ENCODE results near the gene IPO11.
A peak's percentile ranks its signal among the peaks of the same experiment; 100 is the strongest.

The IPO11 gene

DNA sequence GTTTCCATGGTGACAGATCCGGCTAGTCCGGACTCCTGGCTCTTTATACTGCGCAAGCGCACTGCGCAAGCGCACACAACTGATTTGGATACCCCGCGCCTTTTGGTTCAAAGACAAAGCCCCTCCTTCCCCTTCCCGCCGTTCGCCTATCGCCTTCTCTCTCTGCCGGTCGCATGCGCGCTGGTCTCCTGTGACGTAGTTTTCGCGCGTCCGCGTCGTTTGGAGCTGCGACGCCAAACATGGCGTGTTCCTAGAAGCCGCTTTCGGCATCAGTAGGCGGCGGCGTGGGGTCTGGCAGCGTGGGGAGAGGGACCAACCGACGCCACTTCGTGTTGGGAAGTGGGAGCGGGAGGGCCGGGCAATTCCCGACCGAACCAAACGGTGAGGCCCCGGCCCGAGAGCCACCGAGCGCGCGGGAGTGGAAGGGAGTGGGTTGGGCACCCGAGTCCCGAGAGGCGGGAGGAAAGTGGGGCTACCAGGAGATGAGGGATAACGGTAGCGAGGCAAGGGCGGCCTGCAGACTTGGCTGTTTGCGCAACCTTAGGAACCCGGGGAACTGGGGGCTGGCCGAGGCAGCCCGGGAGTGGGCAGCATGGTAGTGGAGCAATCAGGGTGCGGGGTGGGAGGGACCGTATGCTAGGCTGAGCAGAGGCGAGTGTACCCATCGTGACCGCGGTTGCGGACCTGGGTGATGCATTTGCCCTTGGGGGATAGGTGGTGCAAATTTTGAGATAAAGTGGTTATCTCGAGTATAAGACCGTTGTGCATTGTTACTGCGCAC, at the start of gene IPO11:
Gene IPO11 (plus strand): TSS at position 215 of the 781 bp plus-strand sequence. CDS start 24,517 bp downstream, outside the sequence.
- DNase-seq: peak; percentile 90

DNA sequence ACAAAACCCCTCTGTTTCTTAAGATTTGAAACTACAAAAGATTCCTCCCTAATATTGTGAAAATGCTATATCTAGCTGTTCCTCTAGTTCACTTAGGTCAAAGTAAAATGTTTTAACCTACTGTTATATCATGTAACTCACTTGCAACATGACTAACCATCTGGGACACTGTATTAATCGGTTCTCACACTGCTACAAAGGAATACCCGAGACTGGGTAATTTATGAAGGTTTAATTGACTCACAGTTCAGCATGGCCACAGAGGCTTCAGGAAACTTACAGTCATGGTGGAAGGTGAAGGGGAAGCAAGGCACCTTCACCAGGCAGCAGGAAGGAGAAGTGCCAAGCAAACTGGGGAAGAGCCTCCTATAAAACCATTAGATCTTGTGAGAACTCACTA, 43.5 kb upstream of the IPO11 start:
- no peak for DNase-seq

DNA sequence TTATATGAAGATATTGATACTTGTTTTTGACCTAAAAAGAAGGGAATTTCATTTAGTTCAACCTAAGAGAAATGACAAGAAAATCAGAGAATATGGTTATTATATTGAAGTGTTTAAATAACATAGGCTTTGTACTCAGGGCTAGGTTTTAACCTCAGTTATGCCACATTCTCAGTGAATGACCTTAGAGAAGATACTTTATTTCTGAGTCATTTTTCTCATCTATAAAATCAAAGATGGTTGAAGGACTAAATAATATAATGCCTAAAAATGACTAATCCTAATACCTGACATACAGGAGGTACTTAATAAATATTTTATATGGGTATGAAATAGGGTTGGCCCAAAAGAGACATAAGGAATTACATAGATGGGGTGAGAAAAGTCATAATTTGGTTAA, 41.2 kb upstream of the IPO11 start:
- DNase-seq: no peak

DNA sequence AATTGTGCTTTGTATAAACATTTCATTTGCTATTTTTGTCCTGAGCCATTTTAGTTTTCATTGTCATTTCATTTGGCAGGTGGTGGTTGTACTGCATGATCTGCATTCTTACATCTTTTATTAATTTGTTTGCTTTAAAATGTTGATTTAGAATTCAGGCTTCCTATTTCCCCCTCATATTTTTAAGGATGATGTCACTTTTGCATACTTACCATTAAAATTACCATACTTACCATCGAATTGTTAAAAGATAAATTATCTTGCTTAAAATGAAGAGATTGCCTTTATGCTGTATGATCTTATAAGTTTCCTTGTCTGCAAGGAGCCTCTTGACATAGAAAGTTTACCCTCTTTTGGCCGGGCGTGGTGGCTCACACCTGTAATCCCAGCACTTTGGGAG, 40.0 kb upstream of the IPO11 start:
- no peak for DNase-seq

DNA sequence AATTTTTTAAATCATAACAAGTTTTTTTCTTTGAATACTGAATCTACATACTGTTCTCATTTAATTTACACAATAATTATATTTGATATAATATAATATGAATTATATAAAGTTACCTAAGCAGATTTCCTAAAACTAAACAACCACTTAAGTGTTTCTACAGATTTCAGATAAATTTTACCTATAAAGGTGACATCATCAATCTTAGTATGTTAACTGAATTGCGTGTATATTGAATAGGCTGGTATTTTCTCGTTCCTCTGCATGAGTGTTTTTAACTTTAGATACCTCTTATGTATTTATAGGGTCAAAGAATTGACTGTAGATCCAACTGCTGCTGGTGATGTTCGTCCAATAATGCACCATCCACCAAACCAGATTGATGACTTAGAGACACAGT, 39.2 kb upstream of the IPO11 start:
- DNase-seq: no peak

DNA sequence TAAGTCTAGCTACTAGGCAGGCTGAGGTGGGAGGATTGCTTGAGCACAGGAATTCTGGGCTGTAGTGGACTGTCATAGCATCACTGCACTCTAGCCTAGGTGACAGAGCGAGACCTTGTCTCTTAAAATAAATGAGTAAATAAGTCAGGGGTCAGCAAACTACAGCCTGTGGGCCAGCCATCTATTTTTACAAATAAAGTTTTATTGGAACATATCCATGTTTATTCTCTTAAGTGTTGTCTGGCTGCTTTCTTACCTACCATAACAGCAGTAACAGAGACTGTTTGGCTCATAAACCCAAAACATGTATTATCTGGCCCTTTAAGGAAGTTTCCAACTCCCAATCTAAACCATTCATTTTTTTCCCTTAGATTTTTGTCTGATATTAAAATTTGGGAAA, 38.5 kb upstream of the IPO11 start:
- no peak for DNase-seq

DNA sequence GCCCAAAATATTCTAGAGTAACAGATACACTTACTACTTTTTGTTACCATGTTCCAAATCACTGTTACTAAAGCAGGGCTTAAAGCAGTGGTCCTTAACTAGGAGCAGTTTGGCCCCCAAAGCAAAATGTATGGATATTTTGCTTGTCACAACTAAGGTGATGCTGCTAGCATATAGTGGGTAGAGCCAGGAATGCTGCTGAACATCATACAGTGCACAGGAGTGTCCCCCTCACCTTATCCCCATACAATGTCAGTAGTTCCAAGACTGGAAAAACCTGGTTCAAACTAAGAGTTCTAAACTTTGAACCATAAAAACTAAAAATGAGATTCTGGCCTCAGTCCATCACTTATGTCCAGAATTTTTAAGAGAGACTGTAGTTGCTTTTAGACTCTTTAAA, 36.9 kb upstream of the IPO11 start:
- DNase-seq: no peak

DNA sequence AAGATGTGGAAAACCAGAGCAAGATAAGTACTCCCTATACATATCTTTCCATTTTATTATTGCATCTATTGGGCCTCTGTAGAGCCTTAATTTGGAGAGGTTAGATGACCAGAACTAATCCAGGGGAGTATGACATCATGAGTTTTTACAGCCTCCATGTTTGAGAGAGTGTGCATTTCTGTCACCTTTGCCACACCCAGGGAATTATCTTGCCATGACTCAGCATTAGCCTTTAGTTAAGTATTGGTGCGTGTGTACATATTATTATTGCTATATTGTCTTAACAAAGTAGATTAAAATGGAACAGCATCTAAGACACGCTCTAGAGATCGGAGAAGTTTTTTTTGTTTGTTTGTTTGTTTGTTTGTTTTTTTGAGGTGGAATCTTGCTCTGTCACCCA, 36.5 kb upstream of the IPO11 start:
- DNase-seq: no peak

DNA sequence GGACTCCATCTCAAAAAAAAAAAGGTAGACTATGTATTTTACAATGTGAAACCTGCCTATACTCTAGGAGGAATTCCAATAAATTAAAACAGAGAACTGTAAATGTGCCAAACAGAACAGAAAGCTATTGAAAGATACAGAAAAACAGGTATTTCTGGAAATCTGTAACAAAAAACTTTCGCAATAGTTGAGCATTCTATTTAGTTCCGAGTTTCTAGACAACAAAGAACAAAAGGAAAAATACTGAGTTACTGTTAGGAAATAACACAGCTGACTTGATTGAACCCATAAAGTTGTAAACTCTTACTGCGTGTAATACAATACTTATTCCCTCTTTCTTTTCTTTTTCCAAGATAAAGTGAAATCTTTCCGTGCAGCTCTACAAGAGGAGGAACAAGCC, 27.4 kb upstream of the IPO11 start:
- no peak for DNase-seq

DNA sequence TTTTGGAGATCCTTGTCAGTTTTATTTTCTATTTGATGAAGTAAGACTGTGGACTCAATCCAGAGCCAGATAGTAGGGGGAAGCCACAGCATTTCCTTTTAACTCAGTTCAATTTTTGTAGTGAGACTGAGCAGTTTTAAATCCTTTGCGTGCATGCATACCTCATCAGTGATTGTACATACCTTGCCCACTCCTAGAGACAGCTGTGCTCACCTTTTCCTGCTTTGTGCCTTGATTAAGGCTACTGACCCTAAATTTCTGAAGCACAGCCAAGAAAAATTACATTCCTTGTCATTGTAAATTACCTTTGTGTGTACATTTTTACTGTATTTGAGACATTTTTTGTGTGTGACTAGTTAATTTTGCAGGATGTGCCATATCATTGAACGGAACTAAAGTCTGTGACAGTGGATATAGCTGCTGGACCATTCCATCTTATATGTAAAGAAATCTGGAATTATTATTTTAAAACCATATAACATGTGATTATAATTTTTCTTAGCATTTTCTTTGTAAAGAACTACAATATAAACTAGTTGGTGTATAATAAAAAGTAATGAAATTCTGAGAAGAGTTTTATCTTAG, 26.7 kb upstream of the IPO11 start:
- DNase-seq: no peak

DNA sequence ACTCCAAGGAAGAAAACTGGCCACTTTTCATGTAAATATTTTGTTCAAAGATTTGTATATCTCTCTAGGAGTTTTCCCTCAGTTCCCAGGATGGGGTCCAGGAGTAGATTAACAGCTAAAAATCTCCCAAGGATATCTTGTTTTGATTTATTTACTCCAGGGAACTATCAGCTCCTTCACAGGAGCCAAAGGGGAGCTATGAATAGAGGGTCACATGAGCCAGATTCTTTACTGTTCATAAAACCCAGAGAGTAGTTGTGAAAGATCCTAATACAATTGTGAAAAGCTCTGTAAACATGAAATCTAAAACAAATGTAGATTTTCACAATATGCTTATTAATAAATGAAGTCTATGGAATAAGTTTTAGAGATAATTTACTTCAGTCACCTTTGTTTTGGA, 25.7 kb upstream of the IPO11 start:
- no peak for DNase-seq

DNA sequence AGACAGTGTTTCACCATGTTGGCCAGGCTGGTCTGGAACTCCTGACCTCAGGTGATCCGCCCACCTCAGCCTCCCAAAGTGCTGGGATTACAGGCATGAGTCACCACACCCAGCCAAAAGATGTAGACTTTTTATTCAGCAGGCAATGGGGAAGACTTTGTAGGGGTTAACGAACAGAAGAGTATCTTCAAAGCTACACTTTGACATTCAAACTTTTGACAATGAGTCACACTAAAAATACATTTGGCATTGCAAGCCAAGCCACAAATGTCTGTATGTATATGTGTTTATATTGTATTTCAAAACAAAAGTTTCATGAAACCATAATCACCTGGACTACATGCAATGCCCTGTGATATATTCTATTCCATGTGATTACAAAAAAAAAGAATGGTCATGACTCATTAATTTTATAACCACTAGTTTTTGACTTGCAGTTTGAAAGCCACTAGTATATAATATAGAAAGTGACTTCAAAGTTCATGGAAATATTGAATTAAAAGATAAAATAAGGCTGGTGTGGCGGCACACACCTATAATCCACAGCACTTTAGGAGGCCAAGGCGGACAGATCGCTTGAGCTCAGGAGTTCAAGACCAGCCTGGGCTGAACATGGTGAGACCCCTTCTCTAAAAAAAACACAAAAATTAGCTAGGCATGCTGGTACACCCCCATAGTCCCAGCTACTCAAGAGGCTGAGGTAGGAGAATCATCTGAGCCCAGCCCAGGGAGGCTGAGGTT, 17.2 kb upstream of the IPO11 start:
- DNase-seq: no peak

DNA sequence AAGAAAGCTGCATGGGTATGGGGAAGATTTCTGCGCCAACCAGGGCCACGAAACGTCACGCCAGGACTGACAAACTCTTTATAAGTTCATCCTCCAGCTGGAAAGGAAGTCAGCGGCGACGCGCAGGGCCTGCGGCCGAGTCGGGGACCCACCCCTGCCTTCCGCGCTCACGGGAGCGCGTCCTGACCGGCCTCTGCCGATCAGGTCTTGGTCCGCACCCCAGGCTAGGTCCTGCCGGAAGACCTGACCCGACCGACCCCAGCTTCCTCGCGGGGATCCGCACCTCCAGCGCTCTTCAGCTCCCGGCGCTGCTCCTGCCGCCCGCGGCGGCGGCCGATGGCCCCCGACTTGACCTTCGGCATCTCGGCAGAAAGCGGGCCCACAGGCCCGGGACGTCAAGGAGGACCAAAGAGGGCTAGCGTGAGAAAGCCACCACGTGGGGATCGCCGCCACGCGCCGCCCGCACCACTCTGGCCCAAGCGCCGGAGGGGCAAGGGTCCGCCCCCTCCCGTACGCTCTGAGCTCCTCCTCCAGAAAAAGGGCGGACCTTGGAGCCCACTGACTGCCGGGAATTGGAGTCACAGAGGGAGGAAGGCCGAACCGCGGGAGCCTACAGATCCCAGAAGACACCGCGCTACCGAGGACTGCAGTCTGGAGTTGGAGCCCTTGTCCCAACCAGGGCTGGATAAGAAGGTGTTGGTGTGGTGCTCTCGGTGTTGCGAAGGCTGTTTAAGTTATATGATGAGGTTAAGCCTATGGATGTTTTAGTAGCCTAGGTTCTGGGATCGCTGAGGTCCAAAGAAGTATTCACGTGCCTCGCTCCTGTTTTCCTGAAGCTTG, 8.9 kb upstream of the IPO11 start, which contains the start of gene DIMT1:
Gene DIMT1 (minus strand): TSS at position 495 of the 840 bp plus-strand sequence. CDS start 133 bp downstream, at position 362.
- DNase-seq: peak; percentile 66

DNA sequence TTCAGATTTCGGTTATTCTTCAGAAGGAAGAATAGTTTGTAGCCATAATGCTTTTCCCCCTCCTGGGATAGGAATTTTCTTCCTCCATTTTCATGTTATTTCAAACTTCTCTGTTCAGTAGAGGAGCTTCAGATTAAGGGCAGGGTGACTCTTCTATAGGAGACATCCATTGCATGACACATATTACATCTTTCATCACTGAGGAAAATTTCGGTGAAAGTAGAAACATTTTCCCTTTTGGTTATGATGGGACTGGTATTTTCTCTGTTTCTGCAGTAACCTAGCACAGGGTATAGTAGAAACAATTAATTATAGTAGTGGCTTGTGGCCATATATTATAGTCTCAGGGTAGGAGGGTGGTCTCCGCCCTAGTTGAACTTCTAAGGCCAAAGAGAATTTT, 1.1 kb downstream of the IPO11 start:
- no peak for DNase-seq

DNA sequence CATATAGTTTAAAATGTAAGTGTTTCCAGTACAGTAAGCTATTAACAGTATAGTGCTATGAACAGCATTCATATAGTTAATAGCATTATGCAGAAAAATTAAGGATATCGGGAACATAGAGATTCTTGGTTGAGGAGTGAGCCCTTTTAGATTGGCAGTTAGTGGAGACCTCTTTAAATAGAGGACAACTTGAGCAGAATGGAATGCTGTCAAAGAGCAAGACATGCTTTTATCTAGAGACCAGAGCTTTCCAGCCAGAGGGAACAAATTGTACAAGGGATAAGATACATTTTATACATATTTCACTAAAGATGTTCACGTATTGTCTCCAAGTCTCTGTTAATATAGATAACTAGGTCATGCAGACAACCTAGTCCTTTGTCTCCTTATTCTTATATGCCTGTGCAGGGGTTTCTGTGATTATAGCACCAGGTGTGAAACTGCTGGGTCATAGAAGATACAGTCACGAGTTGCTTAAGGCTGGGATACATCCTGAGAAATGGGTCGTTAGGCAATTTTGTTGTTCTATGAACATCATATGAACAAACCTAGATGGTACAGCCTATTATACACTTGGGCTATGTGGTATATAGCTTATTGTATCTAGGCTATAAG, 6.0 kb downstream of the IPO11 start:
- no peak for DNase-seq

DNA sequence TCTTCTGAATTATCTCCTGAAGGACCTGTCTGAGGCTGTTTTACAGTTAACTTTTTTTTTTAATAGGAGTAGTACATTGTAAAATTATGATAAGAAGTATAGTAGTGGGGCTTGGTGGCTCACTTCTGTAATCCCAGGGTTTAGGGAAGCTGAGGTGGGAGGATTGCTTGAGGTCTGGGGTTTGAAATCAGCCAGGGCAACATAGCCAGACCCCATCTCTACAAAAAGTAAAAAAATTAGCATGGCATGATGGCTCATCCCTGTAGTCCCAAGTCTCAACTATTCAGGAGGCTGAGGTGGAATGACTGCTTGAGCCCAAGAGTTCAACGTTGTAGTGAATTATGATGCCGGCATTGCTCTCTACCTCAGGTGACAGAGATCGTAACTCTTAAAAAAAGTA, 7.0 kb downstream of the IPO11 start:
- no peak for DNase-seq

DNA sequence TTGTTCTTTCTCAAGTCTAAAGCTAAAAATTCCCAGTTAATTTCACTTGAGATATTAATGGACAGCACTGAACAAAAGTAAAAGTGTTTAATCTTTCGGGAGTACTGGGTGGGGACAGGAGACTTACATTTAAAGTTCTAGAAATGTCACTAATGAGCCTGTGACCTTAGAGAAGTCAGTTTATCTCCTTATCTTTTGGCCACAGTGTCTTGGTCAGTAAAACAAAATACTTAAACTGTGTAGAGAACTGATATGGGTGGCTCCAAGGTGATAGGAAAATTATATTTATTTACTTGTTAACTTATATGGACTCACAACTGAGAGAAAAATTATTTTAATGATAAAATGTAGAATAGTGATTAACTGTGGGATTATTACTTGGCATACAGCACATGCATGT, 8.9 kb downstream of the IPO11 start:
- no peak for DNase-seq

DNA sequence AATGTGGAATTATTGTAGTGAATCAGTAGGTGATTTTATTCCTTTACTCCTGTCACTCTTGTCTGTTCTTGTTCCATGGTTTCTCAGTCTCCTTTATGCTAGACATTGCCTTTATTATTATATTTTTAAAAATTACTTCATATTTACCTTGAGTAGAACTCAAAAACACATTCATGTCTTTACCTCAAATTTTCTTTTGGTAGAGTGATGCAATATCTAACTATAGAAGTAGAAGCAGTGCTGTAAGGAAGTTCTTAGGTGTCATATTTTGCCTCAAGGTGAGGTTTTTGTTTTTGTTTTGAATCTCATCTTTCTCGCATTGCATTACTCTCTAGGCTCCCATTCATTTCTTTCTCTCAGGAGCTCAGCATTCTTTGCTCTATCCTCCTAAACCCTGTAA, 12.2 kb downstream of the IPO11 start:
- no peak for DNase-seq

DNA sequence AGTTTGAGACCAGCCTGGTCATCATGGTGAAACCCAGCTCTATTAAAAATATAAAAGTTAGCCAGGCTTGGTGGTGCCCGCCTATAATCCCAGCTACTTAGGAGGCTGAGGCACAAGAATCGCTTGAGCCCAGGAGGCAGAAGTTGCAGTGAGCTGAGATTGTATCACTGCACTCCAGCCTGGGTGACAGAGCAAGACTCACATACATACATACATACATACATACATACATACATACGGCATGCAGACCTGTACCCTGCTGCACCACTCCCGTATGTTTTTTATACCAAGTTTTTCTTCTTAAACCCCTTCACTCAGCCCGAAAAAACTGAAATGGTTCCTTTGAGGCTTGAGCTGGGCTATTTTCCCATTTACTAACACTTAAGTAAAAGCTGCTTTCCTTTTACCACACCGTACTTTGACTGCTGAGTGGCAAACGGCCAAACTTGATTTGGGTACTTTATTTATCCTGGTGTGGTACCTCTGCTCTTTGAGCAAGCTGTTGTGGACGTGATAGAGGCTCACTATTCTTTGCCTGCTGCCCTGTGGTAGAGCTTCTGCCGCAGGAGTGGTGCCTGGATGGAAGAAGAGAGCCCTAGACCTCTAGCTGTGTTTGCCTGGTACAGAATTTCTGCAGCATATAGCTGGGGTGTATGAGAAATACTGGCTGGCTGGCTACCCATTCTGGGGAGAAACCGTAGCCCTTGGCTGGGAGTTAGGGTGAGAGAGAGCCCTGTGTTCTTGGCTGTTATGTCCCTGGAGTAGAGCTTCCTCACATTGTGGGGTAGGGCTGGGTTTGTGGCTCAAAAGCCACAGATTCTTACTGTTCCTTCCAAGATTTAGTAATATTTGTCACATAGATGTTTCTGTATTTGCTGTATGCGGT, 19.4 kb downstream of the IPO11 start:
- DNase-seq: no peak

DNA sequence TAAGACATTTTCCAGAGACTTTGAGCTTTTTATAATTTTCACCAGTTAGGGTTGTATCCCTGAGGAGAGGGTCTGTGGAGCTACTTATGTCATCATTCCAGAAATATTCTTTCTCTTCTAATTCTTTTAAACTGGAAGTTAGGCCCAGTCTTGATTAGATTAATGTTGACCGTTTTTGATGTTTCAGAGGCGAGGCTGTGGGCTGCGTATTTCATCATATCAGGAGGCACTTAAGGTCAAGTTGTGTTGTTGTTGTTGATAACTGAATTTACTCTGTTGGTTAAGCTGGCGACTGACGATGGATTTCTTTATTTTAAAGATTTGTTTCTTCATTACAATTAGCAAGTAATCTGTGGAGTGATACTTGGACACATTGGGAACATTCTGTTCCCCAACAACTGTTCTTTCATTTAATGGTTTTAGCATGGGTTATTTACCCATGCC, 20.1 kb downstream of the IPO11 start:
- DNase-seq: no peak

DNA sequence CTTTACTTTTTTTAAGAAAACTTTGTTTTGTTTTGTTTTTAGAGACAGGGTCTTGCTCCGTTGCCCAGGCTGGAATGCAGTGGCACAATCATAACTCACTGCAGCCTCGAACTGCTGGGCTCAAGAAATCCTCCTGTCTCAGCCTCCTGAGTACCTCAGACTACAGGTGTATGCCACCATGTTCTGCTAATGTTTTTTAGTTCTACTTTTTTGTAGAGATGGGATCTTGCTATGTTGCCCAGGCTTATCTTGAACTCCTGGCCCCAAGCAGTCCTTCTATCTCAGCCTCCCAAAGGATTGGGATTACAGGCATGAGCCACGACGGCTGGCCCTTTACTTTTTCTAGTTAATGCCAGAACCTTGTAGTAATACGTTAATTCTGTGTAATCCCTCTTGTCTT, 36.0 kb downstream of the IPO11 start:
- DNase-seq: no peak

DNA sequence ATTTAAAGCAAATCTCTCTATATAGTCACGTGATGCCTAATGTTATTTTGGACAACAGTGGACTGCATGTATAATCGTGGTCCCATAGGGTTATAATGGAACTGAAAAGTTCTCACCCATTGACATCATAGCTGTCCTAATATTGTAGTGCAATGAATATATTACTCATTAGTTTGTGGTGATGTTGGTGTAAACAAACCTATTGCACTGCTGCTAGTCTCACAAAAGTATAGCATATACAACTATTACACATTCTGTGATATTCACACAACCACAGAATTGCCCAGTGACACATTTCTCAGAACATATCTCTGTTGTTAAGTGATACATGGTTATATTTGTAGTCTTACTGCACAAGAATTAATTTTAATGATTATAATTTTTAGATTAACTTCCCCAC, 37.7 kb downstream of the IPO11 start:
- DNase-seq: no peak

All from NCI-H2107 (cell line).